NCI-H226 (cell line): ENCODE data around the gene FNDC3B.
"Not testable (repeated sequence)": the region's sequence is repeated elsewhere in the genome, so short reads cannot be mapped to it uniquely, and the experiment has no call there.

Source experiments
- DNase-seq: peaks from one replicate; pipeline ENCODE4 v3.0.0-alpha.2; 2015

Gene FNDC3B

GRCh38 chr3:172039436-172040077, at the start of gene FNDC3B:
FNDC3B (plus strand) TSS chr3:172039578; CDS start chr3:172112480, 72,902 bp downstream.
- DNase-seq: peak; percentile 89

DNA sequence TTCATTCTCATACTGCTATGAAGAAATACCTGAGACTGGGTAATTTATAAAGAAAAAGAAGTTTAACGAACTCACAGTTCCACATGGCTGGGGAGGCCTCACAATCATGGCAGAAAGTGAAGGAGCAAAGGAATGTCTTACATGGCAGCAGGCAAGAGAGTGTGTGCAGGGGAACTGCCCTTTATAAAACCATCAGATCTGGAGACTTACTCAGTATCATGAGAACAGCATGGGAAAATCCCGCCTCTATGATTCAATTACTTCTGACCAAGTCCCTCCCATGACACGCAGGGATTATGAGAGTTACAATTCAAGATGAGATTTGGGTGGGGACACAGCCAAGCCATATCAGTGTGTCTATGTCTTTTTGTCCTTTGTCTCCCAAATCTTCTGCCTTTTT, 49.1 kb upstream of the FNDC3B start:
- not testable (repeated sequence) for DNase-seq

GRCh38 chr3:171991166-171991565, 48.2 kb upstream of the FNDC3B start:
- DNase-seq: no peak

DNA sequence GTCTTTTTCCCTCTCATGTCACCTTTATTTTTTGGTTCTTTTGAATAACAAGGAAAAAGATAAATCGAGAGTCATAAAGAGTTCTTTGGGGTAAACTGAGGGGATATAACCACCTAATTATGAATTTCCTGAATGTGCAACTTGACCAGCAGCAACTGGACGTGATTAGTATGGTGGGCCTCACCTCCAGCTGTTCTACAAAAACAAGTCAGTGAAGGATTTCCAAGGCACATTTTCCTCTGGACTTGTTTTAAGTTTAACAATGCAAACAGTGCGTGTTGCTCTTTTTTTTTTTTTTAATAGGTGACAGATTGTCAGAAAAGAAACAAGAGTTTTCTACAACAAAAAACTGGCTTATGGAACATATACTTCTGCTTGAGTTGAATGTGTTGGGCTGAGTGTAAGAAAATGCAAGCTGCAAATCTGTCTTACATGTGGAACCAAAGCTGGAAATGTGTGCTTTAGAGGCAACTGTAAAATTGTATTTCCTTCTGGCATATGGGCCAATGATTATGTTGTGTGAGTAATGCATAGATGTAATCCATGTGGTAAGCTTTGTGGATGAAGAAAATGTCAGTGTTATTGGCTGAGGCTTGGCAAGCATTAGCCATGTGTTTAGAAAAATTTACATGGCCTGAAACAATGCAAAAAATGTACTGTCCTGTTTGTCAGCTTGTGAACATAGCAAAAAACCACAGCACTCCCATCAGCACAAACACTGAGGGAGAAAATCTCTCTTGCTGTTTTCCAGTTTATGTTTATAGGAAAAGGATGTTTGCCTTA, 44.5 kb upstream of the FNDC3B start:
- DNase-seq: peak; percentile 66

DNA sequence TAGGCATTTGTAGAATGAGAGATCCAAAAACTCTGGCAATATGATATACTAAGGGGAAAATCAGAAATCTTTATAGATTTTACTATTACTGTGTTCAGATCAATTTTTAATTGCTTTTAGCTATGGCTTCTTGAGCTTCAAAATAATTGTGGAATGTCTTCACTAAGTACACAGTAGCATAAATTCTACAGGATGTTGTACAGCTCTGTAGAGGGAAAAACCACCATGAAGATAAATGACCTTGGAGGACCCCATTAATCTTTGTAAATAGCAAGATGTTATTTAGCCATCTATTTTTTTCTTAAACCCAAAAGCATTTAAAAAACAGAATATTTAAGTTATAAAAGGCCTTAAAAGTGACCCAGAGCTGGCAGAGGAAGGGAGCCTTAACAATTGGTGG, 43.9 kb upstream of the FNDC3B start:
- no peak for DNase-seq

GRCh38 chr3:171996178-171996817, 43.1 kb upstream of the FNDC3B start:
- DNase-seq: no peak

GRCh38 chr3:171998731-171999130, 40.6 kb upstream of the FNDC3B start:
- DNase-seq: not testable (repeated sequence)

DNA sequence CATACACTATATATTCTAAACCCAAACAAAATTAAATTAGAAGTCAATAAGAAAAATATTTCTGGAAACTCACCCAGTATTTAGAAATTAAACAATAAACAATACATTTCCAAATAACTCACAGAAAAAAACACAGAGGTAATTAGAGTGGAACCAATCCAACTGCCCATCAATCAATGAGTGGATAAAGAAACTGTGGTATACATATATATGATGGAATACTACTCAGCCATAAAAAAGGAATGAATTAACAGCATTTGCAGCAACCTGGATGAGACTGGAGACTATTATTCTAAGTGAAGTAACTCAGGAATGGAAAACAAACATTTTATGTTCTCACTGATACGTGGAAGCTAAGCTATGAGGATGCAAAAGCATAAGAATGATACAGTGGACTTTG, 37.8 kb upstream of the FNDC3B start:
- DNase-seq: not testable (repeated sequence)

GRCh38 chr3:172002512-172003078, 36.8 kb upstream of the FNDC3B start:
- no peak for DNase-seq

- DNase-seq: no peak
Observed at GRCh38 chr3:172003146-172003545, 36.2 kb upstream of the FNDC3B start.

- no peak for DNase-seq
Observed at GRCh38 chr3:172007065-172007370, 32.4 kb upstream of the FNDC3B start.

DNA sequence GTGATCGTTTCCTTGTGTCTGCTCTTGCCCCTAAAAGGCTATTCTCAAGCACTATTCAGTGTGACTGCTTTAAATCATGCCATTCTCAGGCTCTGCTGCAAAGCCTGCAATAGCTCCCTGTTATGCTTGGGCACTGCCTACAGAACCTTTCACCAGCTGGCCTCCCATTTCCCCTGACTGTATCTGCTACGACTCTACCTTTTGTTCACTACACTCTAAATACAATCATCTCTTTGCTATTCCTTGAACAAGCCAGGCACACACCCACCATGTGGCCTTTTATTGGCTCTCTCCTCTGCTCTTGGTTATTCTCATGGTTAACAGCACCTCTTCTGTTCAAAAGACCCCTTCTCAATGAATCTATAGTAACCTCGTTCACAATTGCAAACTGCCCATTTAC, 29.6 kb upstream of the FNDC3B start:
- no peak for DNase-seq

DNA sequence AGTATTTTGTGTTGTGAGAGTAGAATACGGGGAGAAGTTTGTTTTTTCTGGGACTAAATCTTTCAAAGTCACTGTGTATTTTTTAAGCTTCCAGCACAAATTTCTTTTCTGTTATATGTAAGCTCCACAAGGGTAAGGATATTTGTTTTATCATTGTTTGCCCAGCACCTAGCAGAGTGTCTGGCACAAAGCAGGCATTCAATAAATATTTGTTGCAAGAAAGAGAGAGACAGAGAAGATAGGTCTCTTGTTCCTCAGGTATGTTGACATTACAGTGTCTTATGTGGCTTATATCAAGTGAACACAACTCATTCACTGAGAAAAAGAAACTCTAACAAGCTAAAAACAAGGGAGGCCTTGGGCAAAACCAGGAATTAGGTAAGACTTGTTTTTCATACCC, 26.6 kb upstream of the FNDC3B start:
- DNase-seq: no peak

GRCh38 chr3:172014145-172014544, 25.2 kb upstream of the FNDC3B start:
- DNase-seq: no peak

DNA sequence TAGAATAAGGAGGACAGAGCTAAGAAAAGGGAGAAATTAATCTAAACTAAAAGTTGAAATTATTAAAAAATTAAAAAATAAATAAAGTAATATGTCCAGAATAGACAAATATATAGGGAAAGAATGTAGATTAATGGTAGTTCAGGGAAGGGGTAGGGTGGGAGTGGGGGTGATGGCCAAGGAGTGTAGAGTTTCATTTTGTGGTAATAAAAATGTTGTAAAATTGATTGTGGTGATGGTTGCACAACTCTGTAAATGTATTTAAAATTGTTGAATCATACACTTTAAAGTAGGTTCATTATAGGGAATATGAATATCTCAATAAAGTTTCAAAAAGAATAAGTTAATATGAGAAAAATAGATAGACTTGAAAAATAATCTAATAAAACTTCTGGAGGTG, 21.0 kb upstream of the FNDC3B start:
- DNase-seq: no peak

- DNase-seq: no peak
Observed at GRCh38 chr3:172020763-172021162, 18.6 kb upstream of the FNDC3B start.

- DNase-seq: no peak
Observed at GRCh38 chr3:172021164-172021563, 18.2 kb upstream of the FNDC3B start.

GRCh38 chr3:172021859-172022258, 17.5 kb upstream of the FNDC3B start:
- no peak for DNase-seq

GRCh38 chr3:172023915-172024314, 15.5 kb upstream of the FNDC3B start:
- DNase-seq: no peak

- no peak for DNase-seq
Observed at GRCh38 chr3:172024679-172025078, 14.7 kb upstream of the FNDC3B start.

GRCh38 chr3:172029425-172030098, 9.8 kb upstream of the FNDC3B start:
- DNase-seq: peak; percentile 13

DNA sequence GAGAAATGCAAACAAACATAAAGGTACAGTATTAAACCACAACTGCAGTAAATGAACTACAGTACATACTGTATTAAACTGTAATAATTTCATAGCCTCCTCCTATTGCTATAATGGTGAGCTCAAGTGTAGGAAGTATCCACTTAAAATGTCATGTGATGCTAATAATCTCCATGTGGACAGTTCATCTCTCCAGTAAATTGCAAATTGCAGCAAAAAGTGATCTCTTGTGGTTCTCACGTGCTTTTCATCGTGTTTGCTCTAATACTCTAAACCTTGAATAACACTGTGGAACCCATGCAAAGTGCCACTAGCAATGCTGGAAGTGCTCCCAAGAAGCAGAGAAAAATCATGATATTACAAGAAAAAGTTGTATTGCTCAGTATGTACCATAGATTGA, 9.2 kb upstream of the FNDC3B start:
- DNase-seq: no peak

GRCh38 chr3:172031996-172032395, 7.4 kb upstream of the FNDC3B start:
- no peak for DNase-seq
